HepG2 (cell line): ENCODE data around the gene AHCYL1. TPM values are rescaled to one million over a fixed set of nuclear protein-coding genes. Genes with fewer than 3 reads are reported as not detected.

Experiments
- ATAC-seq: fragments of 200-7000 bp; cut with Tn5 transposase; 3 replicates; pipeline ENCODE4 v1.9.1; 2020; ENCODE audit warnings: mild to moderate bottlenecking, moderate library complexity
- BruUV-seq: library from RNA; stranded (reverse); fragments of 400-500 nt; replicated peaks from 2 replicates; lab custom pipeline; 2021; lab: Mats Ljungman, UMichigan
- CTCF ChIA-PET: fragments of 300-600 bp; formaldehyde crosslinking; extraction: SDS; loops from one replicate; lab custom pipeline; 2021; ENCODE audit warnings: low total read pairs, inconsistent platforms, low intra/inter-chr PET ratio; lab: Yijun Ruan, JAX
- POLR2A ChIA-PET: fragments of 350-600 bp; sonication (Branson Sonifier 250); formaldehyde crosslinking; loops from one replicate; lab custom pipeline; 2020; ENCODE audit warnings: antibody characterized with exemption, inconsistent platforms; lab: Yijun Ruan, JAX
- DNase-seq: peaks from one replicate; pipeline ENCODE4 v3.0.0-alpha.2; 2015; ENCODE audit warnings: low spot score
- FAIRE-seq: peaks from 3 replicates; lab custom pipeline; 2011; peaks lifted over from hg19 to GRCh38; lab: Jason Lieb, UNC
- H2AFZ ChIP-seq: one replicate; pipeline ENCODE4 v1.6.1; 2011; ENCODE audit warnings: low read length, inconsistent platforms
- H3K27ac ChIP-seq: fragments of 300-600 bp; 3 replicates; pipeline ENCODE4 v1.8.0; 2011; ENCODE audit warnings: mixed run types, mild to moderate bottlenecking, mixed read lengths, low read length, inconsistent platforms; ENCODE audit not compliant: insufficient read depth; ENCODE audit errors: extremely low read length
- H3K27me3 ChIP-seq, 2 experiments: fragments of 200-600 bp in 1 of 2; 2 replicates in 1 of 2; 3 replicates in 1 of 2; pipeline versions ENCODE4 v1.6.0 to v1.8.0; 2011; ENCODE audit warnings: low read length in 2 of 2, mild to moderate bottlenecking in 2 of 2, moderate library complexity in 2 of 2, inconsistent platforms in 1 of 2; ENCODE audit not compliant: insufficient read depth in 2 of 2, control insufficient read depth in 1 of 2
- H3K36me3 ChIP-seq, 2 experiments: fragments of 200-600 bp in 1 of 2; replicated peaks in 1 of 2; 2 replicates in 1 of 2; 3 replicates in 1 of 2; pipeline versions ENCODE4 v1.5.1 to v1.8.0; 2011; ENCODE audit warnings: low read length in 2 of 2, inconsistent platforms in 1 of 2; ENCODE audit not compliant: insufficient read depth in 2 of 2, control insufficient read depth in 1 of 2
- H3K4me1 ChIP-seq: 2 replicates; pipeline ENCODE4 v1.5.1; 2012; ENCODE audit warnings: low read length, inconsistent platforms; ENCODE audit not compliant: insufficient read depth
- H3K4me2 ChIP-seq: 2 replicates; pipeline ENCODE4 v1.6.0; 2011; ENCODE audit warnings: low read depth, low read length, inconsistent platforms
- H3K4me3 ChIP-seq, 3 experiments: fragments of 200-600 bp in 1 of 3; sonication (generic), shearing (Covaris generic) in 1 of 3; replicated peaks in 1 of 3; 2 replicates each; pipeline ENCODE4 v1.5.1; 2011 to 2016; ENCODE audit warnings: low read length in 3 of 3, inconsistent platforms in 2 of 3, low read depth in 2 of 3, mild to moderate bottlenecking in 2 of 3, control low read depth in 1 of 3, mixed read lengths in 1 of 3; ENCODE audit not compliant: insufficient read depth in 1 of 3
- H3K79me2 ChIP-seq: one replicate; pipeline ENCODE4 v1.6.1; 2011; ENCODE audit warnings: low read length, inconsistent platforms; ENCODE audit not compliant: insufficient read depth
- H3K9ac ChIP-seq: 2 replicates; pipeline ENCODE4 v1.6.0; 2011; ENCODE audit warnings: mild to moderate bottlenecking, low read depth, low read length, inconsistent platforms; ENCODE audit not compliant: insufficient read depth
- H3K9me3 ChIP-seq: 2 replicates; pipeline ENCODE4 v1.5.1; 2012; ENCODE audit warnings: mild to moderate bottlenecking, low read length
- H4K20me1 ChIP-seq: 2 replicates; pipeline ENCODE4 v1.6.0; 2011; ENCODE audit warnings: inconsistent platforms, mild to moderate bottlenecking, low read length, moderate library complexity; ENCODE audit not compliant: insufficient read depth
- ASH2L ChIP-seq: fragments of 300-600, 200-600 bp; sonication (generic); IDR thresholded peaks from 2 replicates; pipeline ENCODE4 v1.7.0; 2017; ENCODE audit warnings: low read depth, mild to moderate bottlenecking, moderate library complexity, mixed read lengths, low read length; ENCODE audit not compliant: insufficient read length
- DNMT1 ChIP-seq: sonication (generic); formaldehyde crosslinking; IDR thresholded peaks from 2 replicates; pipeline ENCODE4 v1.5.1; 2020; ENCODE audit warnings: mild to moderate bottlenecking, missing genetic modification reagents
- HNF1B ChIP-seq: sonication (generic); formaldehyde crosslinking; IDR thresholded peaks from 2 replicates; pipeline ENCODE4 v1.5.1; 2020; ENCODE audit warnings: mild to moderate bottlenecking, moderate library complexity, missing genetic modification reagents
- KAT2B ChIP-seq: fragments of 150-350 bp; IDR thresholded peaks from 2 replicates; pipeline ENCODE4 v1.6.1; 2014; ENCODE audit warnings: low read depth, low read length, borderline replicate concordance
- MYNN ChIP-seq: sonication (generic); formaldehyde crosslinking; IDR thresholded peaks from 2 replicates; pipeline ENCODE4 v1.4.0; 2020; ENCODE audit warnings: mild to moderate bottlenecking, low read depth, missing genetic modification reagents
- PAF1 ChIP-seq: IDR thresholded peaks from 2 replicates; pipeline ENCODE4 v1.6.1; 2016; ENCODE audit warnings: missing genetic modification reagents, missing compliant biosample characterization
- PBX3 ChIP-seq: sonication (generic); formaldehyde crosslinking; IDR thresholded peaks from 2 replicates; pipeline ENCODE4 v1.8.1; 2023; ENCODE audit warnings: missing genetic modification reagents, inconsistent platforms, borderline replicate concordance
- WGBS: methylation state at CpG from one replicate; pipeline ENCODE4 v1.1.6; 2017; ENCODE audit warnings: low lambda C conversion rate; 5-methylcytosine and 5-hydroxymethylcytosine counted together
- in situ Hi-C: cut with HindIII; loops from 2 replicates; pipeline ENCODE4 v1.10.0; 2017; ENCODE audit warnings: low pct_unique_long_range_greater_than_20kb; ENCODE audit not compliant: extremely low pct_ligation_motif_present
- intact Hi-C: fragments of 100-400 bp; cut with micrococcal nuclease; formaldehyde crosslinking; loops from one replicate; pipeline ENCODE4 v1.10.0; 2022; ENCODE audit not compliant: unreplicated experiment
- polyA plus RNA-seq, 8 experiments: library from polyadenylated mRNA; depleted of rRNA in 3 of 8; stranded (reverse) in 7 of 8; unstranded in 1 of 8; fragments of >200 nt; fragmentation: Illumina TruSeq in 4 of 8; extraction: Trizol in 4 of 8; gene quantifications; 2 replicates each; pipeline versions ENCODE4 v1.2.1 to v1.2.3, GENCODE V29; 2011 to 2016; ENCODE audit warnings: low read depth in 4 of 8, missing spikeins in 1 of 8, mixed read lengths in 1 of 8; ENCODE audit not compliant: insufficient read depth in 1 of 8
- total RNA-seq, 5 experiments: library from RNA; depleted of rRNA; stranded (reverse); fragments of >200 nt; fragmentation: Illumina TruSeq; extraction: Trizol; gene quantifications; 2 replicates each; pipeline ENCODE4 v1.2.3, GENCODE V29; 2016; ENCODE audit warnings: low read depth in 1 of 5
- TF ChIP-seq, protein P1 (sequence below): sonication (generic); formaldehyde crosslinking; IDR thresholded peaks from 2 replicates; pipeline ENCODE4 v1.4.0; 2020; ENCODE audit warnings: mild to moderate bottlenecking, missing genetic modification reagents
- TF ChIP-seq, protein P2 (sequence below): sonication (generic); formaldehyde crosslinking; IDR thresholded peaks from 2 replicates; pipeline ENCODE4 v1.4.0; 2020; ENCODE audit warnings: missing genetic modification reagents
- TF ChIP-seq, protein P3 (sequence below): sonication (generic); formaldehyde crosslinking; conservative IDR thresholded peaks from 2 replicates; pipeline ENCODE4 v1.8.0; 2022; ENCODE audit warnings: missing genetic modification reagents

Gene AHCYL1
- total and polyA plus RNA-seq, 2 of the 13 experiments (the other 11 are each of a cell fraction or from before 2014, with no cell fraction given), result 40.9 to 76.3 TPM

GRCh38 chr1:109977225-109977624 lies 7.3 kb upstream of the AHCYL1 start (continued):
- TF ChIP-seq, protein P1, sequence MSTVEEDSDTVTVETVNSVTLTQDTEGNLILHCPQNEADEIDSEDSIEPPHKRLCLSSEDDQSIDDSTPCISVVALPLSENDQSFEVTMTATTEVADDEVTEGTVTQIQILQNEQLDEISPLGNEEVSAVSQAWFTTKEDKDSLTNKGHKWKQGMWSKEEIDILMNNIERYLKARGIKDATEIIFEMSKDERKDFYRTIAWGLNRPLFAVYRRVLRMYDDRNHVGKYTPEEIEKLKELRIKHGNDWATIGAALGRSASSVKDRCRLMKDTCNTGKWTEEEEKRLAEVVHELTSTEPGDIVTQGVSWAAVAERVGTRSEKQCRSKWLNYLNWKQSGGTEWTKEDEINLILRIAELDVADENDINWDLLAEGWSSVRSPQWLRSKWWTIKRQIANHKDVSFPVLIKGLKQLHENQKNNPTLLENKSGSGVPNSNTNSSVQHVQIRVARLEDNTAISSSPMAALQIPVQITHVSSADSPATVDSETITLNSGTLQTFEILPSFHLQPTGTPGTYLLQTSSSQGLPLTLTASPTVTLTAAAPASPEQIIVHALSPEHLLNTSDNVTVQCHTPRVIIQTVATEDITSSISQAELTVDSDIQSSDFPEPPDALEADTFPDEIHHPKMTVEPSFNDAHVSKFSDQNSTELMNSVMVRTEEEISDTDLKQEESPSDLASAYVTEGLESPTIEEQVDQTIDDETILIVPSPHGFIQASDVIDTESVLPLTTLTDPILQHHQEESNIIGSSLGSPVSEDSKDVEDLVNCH (CRISPR knock-in tag), result no peak
- TF ChIP-seq KAT2B (no peak), HNF1B (no peak), PAF1 (CRISPR knock-in tag) (no peak), MYNN (CRISPR knock-in tag) (no peak)
- TF ChIP-seq, all 625 proteins: peak for 0

GRCh38 chr1:109977657-109978378 lies 6.7 kb upstream of the AHCYL1 start:
- ATAC-seq (no peak), DNase-seq (no peak), FAIRE-seq (no peak)
- no peak overlapping the region for H3K4me2 ChIP-seq
- H3K79me2 ChIP-seq, result no peaks in the 10 kb centered on the region
- no peak overlapping the region for H2AFZ ChIP-seq
- WGBS, result 93% methylated on average over 7 of the region's 12 CpGs
- H3K4me1 ChIP-seq, result peaks cover 63% of the 10 kb centered on the region
- no peaks in the 10 kb centered on the region for H3K36me3 ChIP-seq
- peaks cover 15% of the 10 kb centered on the region for H3K9me3 ChIP-seq
- no peak overlapping the region for H3K4me3 ChIP-seq
- in situ Hi-C loops, result no loop called here
- no peaks in the 10 kb centered on the region for H3K27me3 ChIP-seq
- POLR2A ChIA-PET, result interaction anchor here (7.1 kb wide), 1 partner anchor 17 kb away, joined by 34 read pairs; no protein-coding TSS in a partner anchor
- H3K27ac ChIP-seq, result no peak overlapping the region
- BruUV-seq, result no TSS peak
- H4K20me1 ChIP-seq, result no peaks in the 10 kb centered on the region
- no peak overlapping the region for H3K9ac ChIP-seq
- intact Hi-C loops, result no loop called here
- CTCF ChIA-PET, result interaction anchor here (3.3 kb wide), 1 partner anchor 17 kb away, joined by 17 read pairs; no protein-coding TSS in a partner anchor
- TF ChIP-seq, protein P2, sequence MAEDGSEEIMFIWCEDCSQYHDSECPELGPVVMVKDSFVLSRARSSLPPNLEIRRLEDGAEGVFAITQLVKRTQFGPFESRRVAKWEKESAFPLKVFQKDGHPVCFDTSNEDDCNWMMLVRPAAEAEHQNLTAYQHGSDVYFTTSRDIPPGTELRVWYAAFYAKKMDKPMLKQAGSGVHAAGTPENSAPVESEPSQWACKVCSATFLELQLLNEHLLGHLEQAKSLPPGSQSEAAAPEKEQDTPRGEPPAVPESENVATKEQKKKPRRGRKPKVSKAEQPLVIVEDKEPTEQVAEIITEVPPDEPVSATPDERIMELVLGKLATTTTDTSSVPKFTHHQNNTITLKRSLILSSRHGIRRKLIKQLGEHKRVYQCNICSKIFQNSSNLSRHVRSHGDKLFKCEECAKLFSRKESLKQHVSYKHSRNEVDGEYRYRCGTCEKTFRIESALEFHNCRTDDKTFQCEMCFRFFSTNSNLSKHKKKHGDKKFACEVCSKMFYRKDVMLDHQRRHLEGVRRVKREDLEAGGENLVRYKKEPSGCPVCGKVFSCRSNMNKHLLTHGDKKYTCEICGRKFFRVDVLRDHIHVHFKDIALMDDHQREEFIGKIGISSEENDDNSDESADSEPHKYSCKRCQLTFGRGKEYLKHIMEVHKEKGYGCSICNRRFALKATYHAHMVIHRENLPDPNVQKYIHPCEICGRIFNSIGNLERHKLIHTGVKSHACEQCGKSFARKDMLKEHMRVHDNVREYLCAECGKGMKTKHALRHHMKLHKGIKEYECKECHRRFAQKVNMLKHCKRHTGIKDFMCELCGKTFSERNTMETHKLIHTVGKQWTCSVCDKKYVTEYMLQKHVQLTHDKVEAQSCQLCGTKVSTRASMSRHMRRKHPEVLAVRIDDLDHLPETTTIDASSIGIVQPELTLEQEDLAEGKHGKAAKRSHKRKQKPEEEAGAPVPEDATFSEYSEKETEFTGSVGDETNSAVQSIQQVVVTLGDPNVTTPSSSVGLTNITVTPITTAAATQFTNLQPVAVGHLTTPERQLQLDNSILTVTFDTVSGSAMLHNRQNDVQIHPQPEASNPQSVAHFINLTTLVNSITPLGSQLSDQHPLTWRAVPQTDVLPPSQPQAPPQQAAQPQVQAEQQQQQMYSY (CRISPR knock-in tag), result peak; percentile 38; the same call in 1 of the 2 replicates
- TF ChIP-seq, protein P3, sequence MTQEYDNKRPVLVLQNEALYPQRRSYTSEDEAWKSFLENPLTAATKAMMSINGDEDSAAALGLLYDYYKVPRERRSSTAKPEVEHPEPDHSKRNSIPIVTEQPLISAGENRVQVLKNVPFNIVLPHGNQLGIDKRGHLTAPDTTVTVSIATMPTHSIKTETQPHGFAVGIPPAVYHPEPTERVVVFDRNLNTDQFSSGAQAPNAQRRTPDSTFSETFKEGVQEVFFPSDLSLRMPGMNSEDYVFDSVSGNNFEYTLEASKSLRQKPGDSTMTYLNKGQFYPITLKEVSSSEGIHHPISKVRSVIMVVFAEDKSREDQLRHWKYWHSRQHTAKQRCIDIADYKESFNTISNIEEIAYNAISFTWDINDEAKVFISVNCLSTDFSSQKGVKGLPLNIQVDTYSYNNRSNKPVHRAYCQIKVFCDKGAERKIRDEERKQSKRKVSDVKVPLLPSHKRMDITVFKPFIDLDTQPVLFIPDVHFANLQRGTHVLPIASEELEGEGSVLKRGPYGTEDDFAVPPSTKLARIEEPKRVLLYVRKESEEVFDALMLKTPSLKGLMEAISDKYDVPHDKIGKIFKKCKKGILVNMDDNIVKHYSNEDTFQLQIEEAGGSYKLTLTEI, result no peak
- TF ChIP-seq PBX3 (CRISPR knock-in tag), result no peak
- TF ChIP-seq ASH2L, result no peak
- TF ChIP-seq DNMT1 (CRISPR knock-in tag), result no peak
